ENCODE measurements around the gene DHRS13. TPM values are rescaled to one million over a fixed set of nuclear protein-coding genes. Genes with fewer than 3 reads are reported as not detected.

DHRS13 gene
- total RNA-seq, 2 experiments from 2014 or later = 28.4 to 29.2 TPM

DNA sequence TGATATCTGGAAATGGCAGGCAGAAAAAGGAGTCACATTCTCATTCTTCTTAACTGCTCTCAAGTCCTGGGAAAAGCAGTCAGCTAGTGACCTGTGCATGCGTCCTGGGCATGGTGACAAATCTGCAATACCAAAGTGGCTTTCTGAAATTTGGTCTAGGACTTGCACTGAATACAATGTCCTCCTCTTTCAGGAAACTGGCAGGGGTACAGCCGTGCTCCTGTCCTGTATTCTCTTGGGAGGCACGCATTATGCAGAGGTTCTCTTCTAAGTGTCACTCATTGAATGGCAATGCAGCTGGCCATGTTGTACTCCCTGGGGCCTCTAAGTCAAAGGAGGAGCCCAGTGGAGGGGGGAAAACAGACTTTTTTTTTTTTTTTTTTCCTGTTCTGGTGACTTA lies 37.8 kb upstream of the DHRS13 start:
- POLR2A ChIA-PET = no interaction called here
- no peak for DNase-seq (ENCODE audit: low spot score)
- Histone ChIP-seq H3K9me3 (ENCODE audit: low read length) (no peaks in the 10 kb centered on the region), H3K4me1 (ENCODE audit: insufficient read depth, low read length, poor library complexity, severe bottlenecking) (peaks cover 15% of the 10 kb centered on the region), H3K27ac (ENCODE audit: low read depth, low read length, poor library complexity, severe bottlenecking) (no peak overlapping the region), H3K4me3 (ENCODE audit: low read depth, low read length, poor library complexity, severe bottlenecking) (no peak overlapping the region), H3K4me2 (ENCODE audit: low read length) (no peak overlapping the region), H3K79me2 (ENCODE audit: insufficient read depth, low read depth, low read length) (peaks cover 92% of the 10 kb centered on the region), H3K9me2 (ENCODE audit: insufficient read depth, low read length) (no peaks in the 10 kb centered on the region), H2AFZ (ENCODE audit: low read length) (no peak overlapping the region), H3K36me3 (ENCODE audit: insufficient read depth, low read length) (peaks cover 96% of the 10 kb centered on the region), H4K20me1 (ENCODE audit: insufficient read depth, low read length) (peaks cover 15% of the 10 kb centered on the region)
- TF ChIP-seq EZH2phosphoT487 (IDR thresholded peaks at IDR 0.05; ENCODE audit: borderline replicate concordance, low read depth, low read length) (no peak), CTCF (conservative IDR thresholded peaks at IDR 0.05; ENCODE audit: low read length) (no peak)
- intact Hi-C loops (cut with micrococcal nuclease; ENCODE audit: unreplicated experiment) = no loop called here
- CTCF ChIA-PET (ENCODE audit: unreplicated experiment) = no interaction called here
- BruUV-seq (replicated peaks) = no TSS peak

DNA sequence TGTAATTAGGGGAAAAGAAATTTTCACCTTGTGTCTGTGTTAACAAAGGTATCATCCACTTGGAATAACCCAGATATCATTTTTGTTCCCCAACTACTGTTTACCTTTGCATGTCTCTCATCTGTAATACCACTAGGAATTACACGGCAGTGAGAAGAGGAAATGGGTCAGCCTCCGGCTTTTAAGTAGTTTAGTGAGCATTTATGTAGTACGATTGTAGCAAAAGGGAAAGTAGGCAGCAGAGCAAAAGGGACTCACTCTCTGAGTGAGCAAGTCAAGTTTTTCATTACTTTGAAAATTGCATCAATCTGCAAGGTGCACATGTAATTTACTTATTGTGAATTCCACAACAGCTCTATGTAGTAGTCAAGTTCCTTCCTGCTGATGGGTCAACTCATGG lies 37.3 kb upstream of the DHRS13 start:
- Histone ChIP-seq H3K4me1 (ENCODE audit: insufficient read depth, low read length, poor library complexity, severe bottlenecking) (peaks cover 9% of the 10 kb centered on the region), H3K9me3 (ENCODE audit: low read length) (no peaks in the 10 kb centered on the region), H3K36me3 (ENCODE audit: insufficient read depth, low read length) (peaks cover 95% of the 10 kb centered on the region), H3K9me2 (ENCODE audit: insufficient read depth, low read length) (no peaks in the 10 kb centered on the region), H3K4me2 (ENCODE audit: low read length) (no peak overlapping the region), H4K20me1 (ENCODE audit: insufficient read depth, low read length) (peaks cover 15% of the 10 kb centered on the region), H3K4me3 (ENCODE audit: low read depth, low read length, poor library complexity, severe bottlenecking) (no peak overlapping the region), H3K27ac (ENCODE audit: low read depth, low read length, poor library complexity, severe bottlenecking) (no peak overlapping the region), H2AFZ (ENCODE audit: low read length) (no peak overlapping the region), H3K79me2 (ENCODE audit: insufficient read depth, low read depth, low read length) (peaks cover 92% of the 10 kb centered on the region)
- TF ChIP-seq EZH2phosphoT487 (IDR thresholded peaks at IDR 0.05; ENCODE audit: borderline replicate concordance, low read depth, low read length) = no peak
- TF ChIP-seq CTCF (conservative IDR thresholded peaks at IDR 0.05; ENCODE audit: low read length) = no peak
- DNase-seq (ENCODE audit: low spot score) = no peak
- no TSS peak for BruUV-seq (replicated peaks)
- intact Hi-C loops (cut with micrococcal nuclease; ENCODE audit: unreplicated experiment) = no loop called here
- ChIA-PET CTCF (ENCODE audit: unreplicated experiment) (no interaction called here), POLR2A (no interaction called here)

- TF ChIP-seq EZH2phosphoT487 (IDR thresholded peaks at IDR 0.05; ENCODE audit: borderline replicate concordance, low read depth, low read length) (no peak), CTCF (conservative IDR thresholded peaks at IDR 0.05; ENCODE audit: low read length) (no peak)
- Histone ChIP-seq H2AFZ (ENCODE audit: low read length) (no peak overlapping the region), H3K4me1 (ENCODE audit: insufficient read depth, low read length, poor library complexity, severe bottlenecking) (peaks cover 5% of the 10 kb centered on the region), H3K79me2 (ENCODE audit: insufficient read depth, low read depth, low read length) (peaks cover 89% of the 10 kb centered on the region), H3K36me3 (ENCODE audit: insufficient read depth, low read length) (peaks cover 91% of the 10 kb centered on the region), H3K27ac (ENCODE audit: low read depth, low read length, poor library complexity, severe bottlenecking) (no peak overlapping the region), H3K9me2 (ENCODE audit: insufficient read depth, low read length) (no peaks in the 10 kb centered on the region), H3K4me2 (ENCODE audit: low read length) (no peak overlapping the region), H3K9me3 (ENCODE audit: low read length) (no peaks in the 10 kb centered on the region), H3K4me3 (ENCODE audit: low read depth, low read length, poor library complexity, severe bottlenecking) (no peak overlapping the region), H4K20me1 (ENCODE audit: insufficient read depth, low read length) (peaks cover 15% of the 10 kb centered on the region)
- intact Hi-C loops (cut with micrococcal nuclease; ENCODE audit: unreplicated experiment) = no loop called here
- no peak for DNase-seq (ENCODE audit: low spot score)
- CTCF ChIA-PET (ENCODE audit: unreplicated experiment) = no interaction called here
- POLR2A ChIA-PET = no interaction called here
- no TSS peak for BruUV-seq (replicated peaks)
Observed at GRCh38 chr17:28938552-28938951, 35.7 kb upstream of the DHRS13 start.
